Sigmoid colon (tissue), 4 donors: Measurements from ENCODE around the gene SURF4.

Experiments
- EP300 ChIP-seq, 4 donors: sonication (generic); formaldehyde crosslinking; IDR thresholded peaks; one replicate each; pipeline ENCODE4 v1.6.1; 2017; ENCODE audit warnings: antibody characterized with exemption in 4 of 4
- POLR2A ChIP-seq, 2 donors: fragments of 450-650 bp; IDR thresholded peaks; one replicate each; pipeline ENCODE4 v1.6.1; 2016; ENCODE audit warnings: antibody characterized with exemption in 2 of 2, mild to moderate bottlenecking in 2 of 2, moderate library complexity in 2 of 2
- POLR2AphosphoS5 ChIP-seq, 4 donors: sonication (generic); formaldehyde crosslinking; IDR thresholded peaks; one replicate each; pipeline ENCODE4 v1.6.1; 2017; ENCODE audit warnings: antibody characterized with exemption in 4 of 4
- TF ChIP-seq, protein P1 (sequence below), 4 experiments: fragments of 450-650 bp in 3 of 4; fragments of 200-600 bp in 1 of 4; IDR thresholded peaks; one replicate each; pipeline ENCODE4 v1.5.1; 2016 to 2019; ENCODE audit warnings: antibody characterized with exemption in 4 of 4, mild to moderate bottlenecking in 3 of 4, moderate library complexity in 2 of 4

- TF ChIP-seq POLR2A (IDR thresholded peaks at IDR 0.05) (no peak), POLR2AphosphoS5 (IDR thresholded peaks at IDR 0.05) (no peak), EP300 (IDR thresholded peaks at IDR 0.05) (no peak)
- TF ChIP-seq, protein P1, sequence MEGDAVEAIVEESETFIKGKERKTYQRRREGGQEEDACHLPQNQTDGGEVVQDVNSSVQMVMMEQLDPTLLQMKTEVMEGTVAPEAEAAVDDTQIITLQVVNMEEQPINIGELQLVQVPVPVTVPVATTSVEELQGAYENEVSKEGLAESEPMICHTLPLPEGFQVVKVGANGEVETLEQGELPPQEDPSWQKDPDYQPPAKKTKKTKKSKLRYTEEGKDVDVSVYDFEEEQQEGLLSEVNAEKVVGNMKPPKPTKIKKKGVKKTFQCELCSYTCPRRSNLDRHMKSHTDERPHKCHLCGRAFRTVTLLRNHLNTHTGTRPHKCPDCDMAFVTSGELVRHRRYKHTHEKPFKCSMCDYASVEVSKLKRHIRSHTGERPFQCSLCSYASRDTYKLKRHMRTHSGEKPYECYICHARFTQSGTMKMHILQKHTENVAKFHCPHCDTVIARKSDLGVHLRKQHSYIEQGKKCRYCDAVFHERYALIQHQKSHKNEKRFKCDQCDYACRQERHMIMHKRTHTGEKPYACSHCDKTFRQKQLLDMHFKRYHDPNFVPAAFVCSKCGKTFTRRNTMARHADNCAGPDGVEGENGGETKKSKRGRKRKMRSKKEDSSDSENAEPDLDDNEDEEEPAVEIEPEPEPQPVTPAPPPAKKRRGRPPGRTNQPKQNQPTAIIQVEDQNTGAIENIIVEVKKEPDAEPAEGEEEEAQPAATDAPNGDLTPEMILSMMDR (IDR thresholded peaks at IDR 0.05), result no peak
These were observed 13.7 kb upstream of the SURF4 start for GRCh38 chr9:133389562-133389961.
